GM19452 (cell line): ENCODE measurements around the gene RORC.
A peak's percentile ranks its signal among the peaks of the same experiment; 100 is the strongest.
"Not testable (repeated sequence)": the region's sequence is repeated elsewhere in the genome, so short reads cannot be mapped to it uniquely, and the experiment has no call there.

Source experiments
- ATAC-seq: cut with Tn5 transposase; IDR thresholded peaks from one replicate; pipeline ENCODE4 v1.9.1; 2021; ENCODE audit not compliant: unreplicated experiment

RORC gene

GRCh38 chr1:151776665-151777062 is 54.9 kb downstream of the RORC start:
- ATAC-seq, result no peak

- ATAC-seq, result no peak
Observed at GRCh38 chr1:151775894-151776664, 55.5 kb downstream of the RORC start.

- no peak for ATAC-seq
Observed at GRCh38 chr1:151774256-151774922, 57.2 kb downstream of the RORC start.

GRCh38 chr1:151773702-151774101 is 57.9 kb downstream of the RORC start:
- ATAC-seq, result no peak

- not testable (repeated sequence) for ATAC-seq
Observed at GRCh38 chr1:151769270-151769669, 62.3 kb downstream of the RORC start.

- ATAC-seq, result not testable (repeated sequence)
Observed at GRCh38 chr1:151768351-151769066, 63.1 kb downstream of the RORC start.

GRCh38 chr1:151763990-151764389 is 67.6 kb downstream of the RORC start:
- no peak for ATAC-seq

- peak; percentile 96 for ATAC-seq
Observed at GRCh38 chr1:151762941-151763921, 68.4 kb downstream of the RORC start, which contains the start of gene MRPL9. Gene MRPL9, minus strand, starts transcription at chr1:151763496. Its CDS starts 17 bp downstream, at chr1:151763479.

GRCh38 chr1:151760597-151761385 is 70.8 kb downstream of the RORC start:
- ATAC-seq, result no peak

- no peak for ATAC-seq
Observed at GRCh38 chr1:151759241-151759640, 72.4 kb downstream of the RORC start.

- no peak for ATAC-seq
Observed at GRCh38 chr1:151756291-151756690, 75.3 kb downstream of the RORC start.
